DMS153 (cell line): ENCODE results near the gene SLC6A12.
"Not testable (repeated sequence)": the region's sequence is repeated elsewhere in the genome, so short reads cannot be mapped to it uniquely, and the experiment has no call there.

Experiments
- DNase-seq: peaks from one replicate; lab custom pipeline; 2025; lab: John Stamatoyannopoulos, UW

Gene SLC6A12

DNA sequence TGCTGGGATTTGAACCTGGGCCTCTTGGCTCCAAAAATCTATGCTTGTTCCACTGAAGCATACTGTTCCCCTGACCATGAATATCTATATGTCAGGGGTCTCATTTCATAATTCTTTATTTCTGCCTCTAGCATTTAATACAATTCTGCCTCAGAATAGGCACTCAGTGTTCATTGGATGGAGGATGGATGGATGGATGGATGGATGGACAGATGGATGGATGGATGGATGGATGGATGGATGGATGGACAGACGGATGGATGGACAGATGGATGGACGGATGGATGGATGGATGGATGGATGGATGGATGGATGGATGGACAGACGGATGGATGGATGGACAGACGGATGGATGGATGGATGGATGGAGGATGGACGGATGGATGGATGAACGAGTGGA, 3.1 kb upstream of the SLC6A12 start:
- DNase-seq: not testable (repeated sequence)

DNA sequence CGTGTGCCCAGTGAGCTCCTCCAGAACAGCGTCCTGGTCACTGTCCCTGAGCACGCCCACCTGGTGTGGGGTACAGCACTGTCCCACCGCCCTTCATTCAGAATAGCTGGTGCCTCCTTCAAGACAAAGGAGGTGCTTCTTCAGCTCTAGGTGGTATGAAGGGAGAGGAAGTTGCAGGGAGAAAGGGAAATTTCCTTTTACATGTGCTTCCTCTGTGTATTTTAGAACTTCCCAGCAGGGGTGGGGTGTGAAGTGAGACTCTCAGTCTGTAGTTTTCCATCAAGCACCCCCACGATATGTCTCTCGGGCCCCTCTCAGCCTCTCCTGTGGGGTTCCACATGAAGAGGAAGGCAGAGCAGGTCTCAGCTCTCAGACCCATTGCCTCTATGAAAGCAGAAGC, 1.2 kb upstream of the SLC6A12 start:
- DNase-seq: no peak

DNA sequence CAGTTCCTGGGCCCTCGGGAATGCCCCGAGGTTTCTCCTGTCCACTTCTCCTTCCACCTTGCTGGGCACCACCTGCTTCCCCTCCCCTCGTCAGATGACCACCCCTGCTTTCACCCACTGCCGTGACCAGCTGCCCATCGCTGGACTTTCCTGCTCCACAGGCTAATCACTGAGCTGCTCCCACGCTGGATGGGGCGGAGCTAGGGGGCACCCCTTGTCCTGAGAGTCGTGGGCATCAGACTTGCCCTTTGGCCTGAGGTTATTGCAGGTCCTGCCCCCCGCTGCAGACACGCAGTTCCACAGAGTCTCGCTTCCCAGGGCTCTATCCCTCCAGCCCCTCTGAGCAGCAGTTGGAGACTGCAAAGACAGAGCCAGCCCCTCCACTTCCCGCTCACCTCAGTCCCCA, 427 bp downstream of the SLC6A12 start:
- DNase-seq: no peak

DNA sequence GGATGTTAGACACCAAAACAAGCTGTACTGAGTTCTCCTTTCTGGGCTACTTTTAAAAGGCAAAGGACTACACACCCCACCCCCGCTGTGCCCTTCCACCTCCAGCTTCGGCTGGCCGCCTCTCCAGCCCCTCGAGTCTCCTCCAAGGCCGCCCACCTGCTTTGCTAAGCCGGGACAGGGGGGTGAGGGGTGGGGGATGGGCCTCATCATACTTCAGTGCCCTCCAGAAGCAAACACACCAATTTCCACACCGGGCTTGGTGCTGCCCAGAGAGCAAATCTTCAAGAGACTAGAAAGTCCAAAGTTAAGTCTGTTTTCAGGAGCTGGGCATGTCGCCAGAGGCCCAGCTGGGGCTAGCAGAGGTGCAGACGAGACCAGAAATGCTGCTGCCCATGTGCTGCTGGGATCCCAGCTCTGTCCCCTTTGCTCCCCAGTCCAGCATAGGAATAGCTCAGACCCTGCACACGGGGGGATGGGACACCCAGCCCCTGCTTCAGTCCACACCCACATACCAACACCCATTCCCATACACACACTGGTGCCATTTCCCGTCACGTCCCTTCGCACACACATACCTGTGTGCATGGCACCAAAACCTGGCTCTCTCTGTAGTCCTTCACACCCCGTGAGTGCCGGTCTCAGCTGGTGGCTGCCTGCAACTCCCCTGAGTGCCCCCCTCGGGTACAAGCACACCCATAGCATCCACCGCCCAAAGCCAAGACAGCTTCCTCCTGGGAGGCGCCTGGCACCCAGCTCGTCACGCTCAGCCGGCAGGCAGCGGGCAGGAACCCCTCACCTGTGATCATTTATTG, 1.0 kb downstream of the SLC6A12 start:
- DNase-seq: no peak

DNA sequence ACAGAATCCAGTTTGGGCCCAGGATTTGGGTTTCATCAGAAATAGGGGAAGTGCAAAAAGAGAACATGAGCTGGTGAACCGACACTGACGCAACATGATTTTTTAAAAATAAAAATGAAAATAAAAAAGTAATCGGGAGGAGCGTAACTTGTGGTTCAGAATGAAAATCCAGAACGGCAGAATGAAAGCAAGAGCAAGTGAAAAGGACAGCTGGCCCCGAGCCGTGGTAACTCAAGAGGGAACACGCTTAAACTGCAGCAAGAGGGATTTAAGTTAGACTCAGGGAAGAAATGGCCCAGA, 1.6 kb downstream of the SLC6A12 start:
- DNase-seq: no peak

DNA sequence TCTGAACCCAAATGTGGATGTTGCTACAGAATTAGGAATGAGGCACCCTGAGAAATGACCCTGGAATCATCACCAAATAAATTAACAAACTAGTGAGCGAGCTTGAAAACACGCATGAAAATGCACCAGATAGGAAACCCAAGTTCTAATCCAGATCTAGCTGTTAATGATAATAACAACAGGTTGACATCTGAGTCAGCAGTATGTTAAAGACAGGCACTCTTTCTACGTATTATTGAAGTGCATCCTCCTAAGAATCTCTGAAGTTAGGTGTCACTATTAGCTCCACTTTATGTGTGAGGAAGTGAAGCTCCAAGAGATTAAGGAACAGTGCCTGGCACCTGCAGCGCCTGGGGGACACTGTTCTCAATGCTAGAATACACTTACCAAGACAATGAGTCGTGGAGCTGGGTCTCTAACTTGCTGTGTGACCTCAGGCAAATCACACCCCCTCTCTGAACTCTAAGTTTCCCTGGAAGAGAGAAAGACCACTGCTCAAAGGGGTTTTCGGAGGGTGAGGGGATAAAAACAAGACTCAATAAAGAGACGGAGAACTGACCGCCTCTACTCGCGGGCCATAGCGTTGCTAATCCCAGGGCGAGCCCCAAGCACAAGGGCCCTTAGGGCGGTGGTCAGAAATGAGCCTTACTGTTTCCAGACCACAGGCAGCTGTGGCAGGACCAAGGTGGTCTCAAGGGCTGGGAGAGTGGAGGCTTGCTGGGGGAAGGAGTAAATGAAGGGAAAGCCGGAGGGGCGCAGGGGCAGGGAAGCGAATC, 2.1 kb downstream of the SLC6A12 start:
- DNase-seq: no peak

DNA sequence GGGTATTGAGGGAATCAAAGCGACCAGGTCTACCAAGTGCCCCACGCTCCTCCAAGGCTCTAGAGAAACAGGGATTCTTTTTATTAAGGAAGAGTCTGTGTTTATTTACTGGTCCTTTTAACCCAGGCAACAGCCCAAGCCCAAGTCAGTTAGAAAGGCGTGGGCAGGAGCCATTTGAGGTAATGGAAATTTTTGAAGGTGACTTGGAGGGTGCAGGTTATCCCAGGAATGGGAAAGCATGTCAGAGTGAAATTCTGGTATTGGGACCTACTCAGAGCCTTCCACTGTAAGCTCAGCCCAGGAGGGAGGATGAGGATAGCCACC, 2.9 kb downstream of the SLC6A12 start:
- DNase-seq: no peak

DNA sequence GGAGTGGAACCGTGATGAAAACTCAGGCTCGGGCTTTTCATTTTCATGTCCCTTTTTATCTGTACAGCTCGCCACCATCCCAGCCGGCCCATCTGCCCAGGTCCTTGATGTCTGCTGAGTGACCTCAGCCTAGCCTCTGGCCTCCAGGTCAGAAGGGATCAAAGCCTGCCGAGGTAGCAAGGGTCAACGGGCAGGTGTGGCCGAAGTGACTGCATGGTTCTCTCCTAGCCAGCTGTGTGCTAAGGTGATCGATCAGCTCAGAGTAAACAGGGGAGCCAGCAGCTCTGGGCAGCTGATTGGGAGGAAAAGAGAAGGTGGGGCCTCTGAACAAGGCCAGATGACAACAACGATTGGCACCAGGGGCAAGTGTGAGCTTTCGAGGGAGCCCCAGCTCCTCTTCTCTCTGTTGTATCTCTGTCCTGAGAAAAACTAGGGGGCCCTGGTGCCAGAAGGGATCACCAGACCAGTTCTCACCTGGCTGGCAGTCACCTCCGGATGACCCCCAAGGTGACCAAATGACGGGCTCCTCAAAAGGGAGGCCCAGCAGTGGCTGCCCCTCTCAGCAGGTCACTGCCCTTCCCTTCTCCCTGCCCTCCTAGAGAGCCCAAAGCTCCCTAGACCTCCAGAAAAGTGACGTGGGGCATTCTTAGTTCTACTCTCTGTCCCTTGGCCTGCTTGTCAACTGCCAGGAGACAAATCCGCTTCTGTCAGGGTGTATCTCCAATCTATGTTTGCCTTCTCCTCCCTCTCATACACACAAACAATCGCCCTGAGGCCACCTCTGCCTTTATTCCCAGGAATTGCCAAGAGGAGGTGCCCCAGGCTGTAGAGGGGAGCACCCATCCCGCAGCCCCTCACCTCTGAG, 3.4 kb downstream of the SLC6A12 start:
- DNase-seq: no peak

DNA sequence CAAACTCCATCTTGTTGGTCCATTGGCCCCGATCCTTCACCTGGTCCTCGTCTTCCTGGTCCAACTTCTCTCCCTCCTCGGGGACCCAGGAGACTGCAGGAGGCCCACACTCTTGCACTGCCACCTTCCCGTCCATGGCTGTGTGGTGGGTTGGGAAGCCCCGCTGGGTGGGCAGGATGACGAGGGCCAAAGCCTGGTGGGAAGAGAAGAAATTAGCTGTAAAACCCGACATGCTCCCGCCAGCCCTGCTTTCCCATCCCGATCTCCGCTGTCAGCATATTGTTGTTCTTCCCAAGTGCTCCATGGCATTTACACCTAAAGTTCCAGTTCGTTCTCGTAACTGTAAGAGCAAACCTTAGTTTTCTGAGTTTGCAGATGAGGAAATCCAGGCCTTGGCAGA, 4.1 kb downstream of the SLC6A12 start:
- DNase-seq: no peak

DNA sequence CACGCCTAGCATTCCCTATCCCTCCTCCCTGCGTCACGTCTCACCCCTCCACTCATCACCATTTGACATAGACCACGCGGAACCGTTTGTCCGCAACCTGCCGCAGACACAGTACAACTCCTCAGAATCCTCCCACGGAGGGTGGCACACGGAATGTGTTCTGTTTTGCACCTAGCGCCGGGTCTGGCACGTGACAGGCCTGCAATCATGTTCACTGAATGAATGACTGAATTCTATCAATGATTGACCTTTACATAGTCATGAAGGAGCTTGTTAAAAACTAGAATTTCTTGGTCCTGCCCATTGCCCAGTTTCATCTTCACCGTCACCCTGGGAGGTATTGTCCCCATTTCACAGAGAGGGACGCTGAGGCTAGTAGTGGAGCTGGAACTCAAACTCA, 4.7 kb downstream of the SLC6A12 start:
- no peak for DNase-seq

DNA sequence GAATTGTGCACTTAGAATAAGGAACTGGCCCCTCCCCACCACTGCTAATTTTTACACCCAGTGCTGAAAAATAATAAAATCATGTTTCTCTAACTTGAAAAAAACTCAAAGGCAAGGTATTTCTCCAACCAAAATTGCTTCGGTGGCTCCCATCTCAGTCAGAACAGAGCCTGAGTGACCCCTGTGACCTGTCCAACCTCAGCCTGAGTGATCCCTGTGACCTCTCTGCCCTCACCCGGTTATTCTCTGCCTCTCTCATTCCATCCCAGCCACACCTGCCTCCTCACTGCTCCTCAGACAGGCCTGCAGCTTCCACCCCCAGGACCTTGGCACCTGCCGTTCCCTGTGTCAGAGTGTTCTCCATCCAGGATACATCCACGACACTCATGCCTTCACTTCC, 5.1 kb downstream of the SLC6A12 start:
- no peak for DNase-seq

DNA sequence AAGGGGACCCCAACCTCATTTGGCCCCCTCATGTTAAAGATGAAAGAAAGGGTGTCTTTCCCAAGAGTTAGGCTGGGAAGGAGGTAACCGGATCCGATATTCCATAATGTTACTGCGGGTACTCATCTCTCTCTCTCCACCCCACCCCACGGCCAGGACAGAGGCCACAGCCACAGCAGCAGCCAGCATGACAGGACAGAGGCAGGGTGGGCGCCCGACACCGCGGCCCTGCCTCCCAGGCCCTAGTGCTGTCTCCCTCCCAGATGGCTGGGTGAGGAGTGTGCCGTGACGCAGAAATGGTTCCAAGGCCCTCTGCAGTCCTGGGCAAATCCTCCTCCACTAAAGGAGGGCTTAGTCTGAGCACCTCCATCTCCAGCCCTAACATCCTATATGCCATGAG, 6.2 kb downstream of the SLC6A12 start:
- no peak for DNase-seq

DNA sequence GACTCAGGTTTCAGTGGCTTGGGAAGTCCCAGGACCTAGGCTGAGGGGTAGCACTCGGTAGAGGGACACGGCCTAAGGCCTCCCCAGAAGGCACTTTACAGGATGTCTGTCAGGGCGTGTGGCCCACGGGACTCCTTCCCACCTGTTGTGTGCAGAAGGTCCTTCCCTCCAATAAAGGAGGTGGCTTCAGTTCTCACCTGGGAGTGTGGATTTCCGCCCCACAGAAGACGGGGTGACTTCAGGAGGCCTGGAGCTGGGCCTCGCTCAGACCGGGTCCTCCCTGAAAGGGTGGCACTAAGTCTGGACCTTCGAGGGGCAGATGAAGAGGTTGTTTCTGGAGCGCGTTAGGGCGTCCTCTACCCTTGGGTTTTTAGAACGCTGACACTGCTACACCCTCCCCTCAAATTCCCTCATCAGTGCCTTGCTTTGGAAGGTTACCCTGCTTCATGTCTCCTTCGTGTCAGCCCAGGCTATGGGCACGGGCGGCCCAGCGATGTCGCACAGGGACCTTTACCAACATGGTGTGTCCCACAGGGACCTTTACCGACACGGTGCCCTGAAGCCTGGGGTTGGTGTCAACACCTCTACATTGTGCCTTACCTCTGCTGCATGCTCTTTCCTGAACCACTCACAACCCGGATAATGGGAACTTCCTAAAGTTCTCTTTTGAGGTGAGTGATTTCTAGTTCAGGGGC, 7.1 kb downstream of the SLC6A12 start:
- no peak for DNase-seq

DNA sequence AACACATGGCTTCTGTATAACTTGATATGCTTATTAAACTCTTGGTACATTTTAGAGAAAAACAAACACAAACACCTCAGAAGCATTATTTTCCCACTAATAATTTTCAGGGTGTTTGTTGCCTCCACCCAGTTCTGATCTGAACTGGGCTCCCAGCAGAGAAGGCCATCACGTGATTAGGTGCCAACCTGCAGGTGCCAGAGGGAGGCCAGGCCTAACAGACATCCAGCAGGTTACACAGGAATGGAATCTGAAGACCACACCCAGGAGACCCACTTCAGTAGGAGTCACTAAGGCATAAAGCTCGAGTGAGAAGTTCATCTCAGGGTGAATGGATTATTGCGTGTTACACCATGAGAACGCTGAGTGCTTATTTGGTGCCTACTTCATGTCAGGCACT, 8.9 kb downstream of the SLC6A12 start:
- DNase-seq: no peak

DNA sequence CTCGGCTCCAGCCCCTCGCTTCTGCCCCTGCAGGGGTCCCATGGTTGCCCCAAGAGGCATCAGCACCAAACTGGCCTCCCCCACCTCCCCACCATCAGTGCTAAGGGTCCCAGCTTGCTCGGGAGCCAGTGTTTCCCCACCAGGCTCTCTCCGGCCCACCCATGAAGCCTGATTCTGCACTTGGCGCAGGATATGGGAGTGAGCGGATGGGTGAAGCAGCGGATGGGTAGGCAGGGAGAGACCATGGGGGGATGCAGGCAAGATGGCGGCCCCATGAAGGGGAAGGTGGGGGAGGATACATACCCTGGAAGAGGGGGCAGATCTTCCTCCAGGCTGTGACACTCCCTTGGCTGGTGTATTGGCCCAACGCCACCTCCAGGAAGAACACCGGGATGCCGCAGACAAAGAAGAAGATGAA, 9.7 kb downstream of the SLC6A12 start:
- DNase-seq: no peak

DNA sequence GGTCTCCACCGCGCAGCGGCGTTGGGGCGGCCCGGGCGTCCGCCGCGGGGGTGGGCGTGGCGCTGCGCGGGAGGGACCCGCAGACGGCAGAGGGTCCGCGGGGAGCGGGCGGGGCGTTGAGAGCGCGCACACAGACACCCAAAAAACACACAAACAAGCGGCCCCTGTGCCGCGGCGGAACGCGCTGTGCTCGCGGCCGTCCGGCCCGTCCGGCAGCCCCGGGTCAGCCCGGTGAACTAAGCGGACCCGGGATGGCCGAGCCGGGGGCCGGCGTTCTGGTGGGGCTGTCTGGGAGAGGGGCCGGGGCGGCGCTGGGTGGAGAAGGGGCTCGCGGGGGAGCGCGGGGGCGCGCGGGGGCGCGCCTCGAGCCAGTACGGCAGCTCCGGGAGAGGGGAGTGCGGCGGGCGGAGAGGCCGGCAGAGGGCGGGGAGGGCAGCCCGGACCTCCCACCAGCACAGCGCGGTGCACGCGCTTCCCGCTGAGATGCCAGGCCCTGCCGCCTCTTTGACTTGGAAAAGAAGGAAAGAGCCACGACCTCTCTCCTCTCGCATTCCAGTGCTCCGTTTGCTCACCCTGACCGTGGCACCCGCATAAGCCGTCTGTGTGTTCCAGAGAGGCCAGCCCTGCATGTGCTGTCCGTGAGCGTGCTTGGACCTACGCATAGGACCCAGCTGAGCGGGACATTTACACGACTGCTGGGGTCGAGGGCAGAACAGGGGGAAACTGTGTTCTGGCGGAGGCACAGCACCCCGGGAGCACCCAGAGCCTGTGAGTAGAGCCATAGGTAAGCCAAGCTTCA, 10.3 kb downstream of the SLC6A12 start:
- DNase-seq: no peak

DNA sequence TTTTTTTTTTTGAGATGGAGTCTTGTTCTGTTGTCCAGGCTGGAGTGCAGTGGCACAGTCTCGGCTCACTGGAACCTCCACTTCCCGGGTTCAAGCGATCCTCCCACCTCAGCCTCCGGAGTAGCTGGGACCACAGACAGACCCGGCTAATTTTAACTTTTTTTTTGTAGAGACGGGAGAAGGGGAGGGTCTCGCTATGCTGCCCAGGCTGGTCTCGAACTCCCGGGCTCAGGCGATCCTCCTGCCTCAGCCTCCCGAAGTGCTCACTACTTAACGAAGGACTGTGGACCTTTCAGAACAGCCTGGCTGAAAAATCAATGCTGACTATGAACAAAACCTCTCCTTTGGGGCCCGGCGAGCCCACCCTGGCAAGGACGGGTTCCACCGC, 10.9 kb downstream of the SLC6A12 start:
- DNase-seq: no peak

DNA sequence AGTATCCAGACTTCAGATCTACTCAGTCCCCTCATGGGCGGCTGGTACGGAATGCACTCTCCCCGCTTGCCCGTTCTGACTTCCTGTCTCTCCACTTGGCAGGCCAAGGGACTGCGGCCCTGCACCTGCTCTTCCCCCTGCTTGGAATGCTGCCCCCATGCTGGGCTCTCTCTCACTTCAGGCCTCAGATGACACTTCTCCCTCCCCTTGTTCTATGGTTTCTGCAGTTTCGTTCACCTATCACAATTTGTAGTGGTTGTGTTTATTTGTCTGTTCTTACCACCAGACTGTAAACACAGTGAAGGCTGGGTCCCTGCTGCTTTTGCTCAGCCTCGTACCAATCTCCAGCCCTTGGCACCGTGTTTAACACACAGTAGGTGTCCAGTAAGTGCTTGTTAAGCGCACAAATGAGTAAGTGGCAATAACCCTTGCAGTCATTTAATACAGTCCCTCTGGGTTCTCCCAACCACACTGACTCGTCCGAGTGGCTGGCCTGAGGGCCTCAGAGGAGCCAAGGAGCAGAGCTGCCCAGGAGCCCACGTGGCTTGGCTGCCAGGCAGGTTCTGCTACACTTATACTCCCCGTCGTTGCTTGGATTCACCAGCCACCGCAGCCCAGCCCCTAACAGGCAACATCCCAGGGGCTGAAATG, 11.8 kb downstream of the SLC6A12 start:
- no peak for DNase-seq

DNA sequence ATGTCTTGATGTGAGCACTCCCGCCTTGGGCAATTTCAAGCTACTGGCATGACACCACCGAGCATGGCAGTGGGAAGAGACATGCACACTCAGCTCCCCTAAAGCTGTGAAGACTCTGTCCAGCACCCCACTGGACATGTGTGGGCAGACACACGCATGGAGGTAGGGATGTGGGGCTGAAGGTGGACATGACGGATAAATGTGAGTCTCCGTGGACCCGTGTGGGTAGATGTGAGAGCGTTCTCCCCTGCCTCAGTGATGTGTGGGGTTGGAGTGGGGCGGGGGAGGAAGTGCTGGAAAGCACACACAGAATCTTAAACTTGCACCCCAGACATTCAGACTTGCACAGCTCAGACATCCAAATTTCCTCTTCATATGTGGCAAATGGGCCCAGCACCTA, 12.6 kb downstream of the SLC6A12 start:
- DNase-seq: no peak

DNA sequence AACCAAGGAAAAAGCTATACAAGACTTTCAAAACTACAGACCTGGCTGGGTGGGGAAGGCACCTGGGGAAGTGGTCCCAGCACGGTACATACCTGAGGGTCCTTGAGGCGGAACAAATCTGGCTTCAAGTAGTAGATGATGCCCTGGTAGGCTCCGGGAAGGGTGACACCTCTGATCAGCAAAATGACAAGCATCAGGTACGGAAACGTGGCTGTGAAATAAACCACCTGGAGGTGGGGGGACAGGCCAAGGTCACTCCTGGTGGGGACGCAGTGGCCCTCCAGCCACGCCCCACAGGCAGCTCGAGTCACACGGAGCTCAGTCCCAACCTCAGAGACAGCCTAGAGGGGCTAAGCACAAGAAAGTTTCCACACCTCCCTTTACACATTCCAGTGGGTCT, 15.3 kb downstream of the SLC6A12 start:
- DNase-seq: no peak
